ENCODE results near the gene CHRND. TPM values are rescaled to one million over a fixed set of nuclear protein-coding genes. Genes with fewer than 3 reads are reported as not detected.

CHRND gene
- total RNA-seq, 2 experiments from 2014 or later: not detected

- ChIA-PET CTCF (ENCODE audit: unreplicated experiment) (no interaction called here), POLR2A (interaction anchor here (0.6 kb wide), 2 partner anchors 255 to 777 kb away, joined by 4 to 6 read pairs; no protein-coding TSS in a partner anchor)
- intact Hi-C loops (cut with micrococcal nuclease; ENCODE audit: unreplicated experiment): no loop called here
- Histone ChIP-seq H3K9me2 (ENCODE audit: insufficient read depth, low read length) (no peaks in the 10 kb centered on the region), H3K27ac (ENCODE audit: low read depth, low read length, poor library complexity, severe bottlenecking) (no peak overlapping the region), H3K9me3 (ENCODE audit: low read length) (0 out of 2 replicates have a peak, but pooled peaks cover 6% of the 10 kb centered on the region), H3K4me1 (ENCODE audit: insufficient read depth, low read length, poor library complexity, severe bottlenecking) (peaks cover 7% of the 10 kb centered on the region), H3K4me3 (ENCODE audit: low read depth, low read length, poor library complexity, severe bottlenecking) (no peak overlapping the region), H3K4me2 (ENCODE audit: low read length) (no peak overlapping the region), H3K36me3 (ENCODE audit: insufficient read depth, low read length) (peaks cover 3% of the 10 kb centered on the region), H2AFZ (ENCODE audit: low read length) (no peak overlapping the region), H4K20me1 (ENCODE audit: insufficient read depth, low read length) (no peaks in the 10 kb centered on the region), H3K79me2 (ENCODE audit: insufficient read depth, low read depth, low read length) (no peaks in the 10 kb centered on the region)
- BruUV-seq (replicated peaks): no TSS peak
- DNase-seq (ENCODE audit: low spot score): no peak
- TF ChIP-seq, protein P1, sequence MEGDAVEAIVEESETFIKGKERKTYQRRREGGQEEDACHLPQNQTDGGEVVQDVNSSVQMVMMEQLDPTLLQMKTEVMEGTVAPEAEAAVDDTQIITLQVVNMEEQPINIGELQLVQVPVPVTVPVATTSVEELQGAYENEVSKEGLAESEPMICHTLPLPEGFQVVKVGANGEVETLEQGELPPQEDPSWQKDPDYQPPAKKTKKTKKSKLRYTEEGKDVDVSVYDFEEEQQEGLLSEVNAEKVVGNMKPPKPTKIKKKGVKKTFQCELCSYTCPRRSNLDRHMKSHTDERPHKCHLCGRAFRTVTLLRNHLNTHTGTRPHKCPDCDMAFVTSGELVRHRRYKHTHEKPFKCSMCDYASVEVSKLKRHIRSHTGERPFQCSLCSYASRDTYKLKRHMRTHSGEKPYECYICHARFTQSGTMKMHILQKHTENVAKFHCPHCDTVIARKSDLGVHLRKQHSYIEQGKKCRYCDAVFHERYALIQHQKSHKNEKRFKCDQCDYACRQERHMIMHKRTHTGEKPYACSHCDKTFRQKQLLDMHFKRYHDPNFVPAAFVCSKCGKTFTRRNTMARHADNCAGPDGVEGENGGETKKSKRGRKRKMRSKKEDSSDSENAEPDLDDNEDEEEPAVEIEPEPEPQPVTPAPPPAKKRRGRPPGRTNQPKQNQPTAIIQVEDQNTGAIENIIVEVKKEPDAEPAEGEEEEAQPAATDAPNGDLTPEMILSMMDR (conservative IDR thresholded peaks at IDR 0.05; ENCODE audit: low read length): no peak
- no peak for TF ChIP-seq EZH2phosphoT487 (IDR thresholded peaks at IDR 0.05; ENCODE audit: borderline replicate concordance, low read depth, low read length)
These were observed 12.7 kb downstream of the CHRND start for GRCh38 chr2:232538671-232539070.

GRCh38 chr2:232539298-232540231 is 13.6 kb downstream of the CHRND start, which contains the start of gene CHRNG:
CHRNG (plus strand) TSS chr2:232539692; CDS start chr2:232539748, 56 bp downstream.
- no peak for TF ChIP-seq EZH2phosphoT487 (IDR thresholded peaks at IDR 0.05; ENCODE audit: borderline replicate concordance, low read depth, low read length)
- TF ChIP-seq, protein P1 (conservative IDR thresholded peaks at IDR 0.05; ENCODE audit: low read length): no peak

More at GRCh38 chr2:232539298-232540231, 13.6 kb downstream of the CHRND start, which contains the start of gene CHRNG:
- Histone ChIP-seq H3K4me3 (ENCODE audit: low read depth, low read length, poor library complexity, severe bottlenecking) (no peak within 1 kb of the TSS), H3K9me2 (ENCODE audit: insufficient read depth, low read length) (no peaks in the 10 kb centered on the region), H3K9me3 (ENCODE audit: low read length) (0 out of 2 replicates have a peak, but pooled peaks cover 6% of the 10 kb centered on the region), H3K36me3 (ENCODE audit: insufficient read depth, low read length) (peaks cover 12% of the 10 kb centered on the region), H4K20me1 (ENCODE audit: insufficient read depth, low read length) (no peaks in the 10 kb centered on the region), H3K27ac (ENCODE audit: low read depth, low read length, poor library complexity, severe bottlenecking) (no peak within 1 kb of the TSS), H3K4me1 (ENCODE audit: insufficient read depth, low read length, poor library complexity, severe bottlenecking) (peaks cover under 1% of the 10 kb centered on the region), H3K79me2 (ENCODE audit: insufficient read depth, low read depth, low read length) (no peaks in the 10 kb centered on the region), H3K4me2 (ENCODE audit: low read length) (no peak within 1 kb of the TSS), H2AFZ (ENCODE audit: low read length) (no peak within 1 kb of the TSS)
- CTCF ChIA-PET (ENCODE audit: unreplicated experiment): no interaction called here
- no peak for DNase-seq (ENCODE audit: low spot score)
- intact Hi-C loops (cut with micrococcal nuclease; ENCODE audit: unreplicated experiment): no loop called here
- POLR2A ChIA-PET: no interaction called here
- BruUV-seq (replicated peaks): no TSS peak

Measured in OCI-LY7 (cell line).